Effector memory CD4-positive, alpha-beta T cell (primary cell): ENCODE measurements around the gene PILRB.
"Not testable (repeated sequence)": the region's sequence is repeated elsewhere in the genome, so short reads cannot be mapped to it uniquely, and the experiment has no call there.

Experiments used
- DNase-seq, 3 donors: peaks; one replicate each; pipeline ENCODE4 v3.0.0-alpha.2; 2020
- H3K27ac ChIP-seq: 2 replicates; pipeline ENCODE4 v1.7.0; 2013; ENCODE audit warnings: mild to moderate bottlenecking, low read length, moderate library complexity; ENCODE audit not compliant: insufficient read depth, poor library complexity, severe bottlenecking
- H3K27me3 ChIP-seq: replicated peaks from 2 replicates; pipeline ENCODE4 v1.7.0; 2013; ENCODE audit warnings: mild to moderate bottlenecking, low read length; ENCODE audit not compliant: insufficient read depth, control insufficient read depth, poor library complexity, severe bottlenecking
- H3K36me3 ChIP-seq: 2 replicates; pipeline ENCODE4 v1.7.0; 2013; ENCODE audit warnings: mild to moderate bottlenecking, low read length, moderate library complexity; ENCODE audit not compliant: control insufficient read depth, insufficient read depth
- H3K4me1 ChIP-seq: 2 replicates; pipeline ENCODE4 v1.7.0; 2013; ENCODE audit warnings: low read length, mild to moderate bottlenecking; ENCODE audit not compliant: control insufficient read depth, insufficient read depth, poor library complexity, severe bottlenecking
- H3K4me3 ChIP-seq: 2 replicates; pipeline ENCODE4 v1.7.0; 2013; ENCODE audit warnings: low read length, low read depth, mild to moderate bottlenecking; ENCODE audit not compliant: insufficient read depth, poor library complexity, severe bottlenecking
- H3K9me3 ChIP-seq: 2 replicates; pipeline ENCODE4 v1.7.0; 2013; ENCODE audit warnings: mild to moderate bottlenecking, low read length, moderate library complexity; ENCODE audit not compliant: control insufficient read depth

PILRB gene

DNA sequence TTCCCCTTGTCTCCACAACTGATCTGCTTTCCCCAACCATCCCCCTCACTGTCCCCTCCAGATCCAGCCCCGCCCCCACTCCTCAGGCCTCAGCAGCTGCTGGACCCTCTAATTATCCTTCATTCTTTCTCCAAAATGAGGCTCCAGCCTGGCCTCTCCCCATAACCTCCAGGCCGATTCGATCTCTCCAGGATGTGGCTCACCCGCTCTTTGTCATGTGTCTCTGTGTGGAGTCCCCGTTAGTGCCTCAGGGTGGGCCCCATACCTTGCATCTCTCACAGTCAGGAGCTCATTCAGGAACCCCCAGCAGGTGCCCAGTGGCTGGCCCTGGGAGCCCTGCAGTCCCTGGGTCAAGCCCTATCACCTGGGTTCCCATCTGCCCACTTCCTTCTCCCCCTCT is 16.7 kb downstream of the PILRB start:
- no peaks in the 10 kb centered on the region for H3K4me1 ChIP-seq
- H3K36me3 ChIP-seq, result no peaks in the 10 kb centered on the region
- no peak for DNase-seq
- no peaks in the 10 kb centered on the region for H3K9me3 ChIP-seq
- H3K4me3 ChIP-seq, result no peak overlapping the region
- no peak overlapping the region for H3K27ac ChIP-seq
- no peaks in the 10 kb centered on the region for H3K27me3 ChIP-seq

- Histone ChIP-seq H3K4me3 (no peak overlapping the region), H3K4me1 (no peaks in the 10 kb centered on the region), H3K36me3 (no peaks in the 10 kb centered on the region), H3K27ac (no peak overlapping the region), H3K9me3 (no peaks in the 10 kb centered on the region), H3K27me3 (no peaks in the 10 kb centered on the region)
- no peak for DNase-seq
These were observed 18.1 kb downstream of the PILRB start for GRCh38 chr7:100376066-100376465.

GRCh38 chr7:100378114-100378755 is 20.3 kb downstream of the PILRB start:
- no peak overlapping the region for H3K4me3 ChIP-seq
- H3K27me3 ChIP-seq, result no peaks in the 10 kb centered on the region
- no peaks in the 10 kb centered on the region for H3K4me1 ChIP-seq
- no peak overlapping the region for H3K27ac ChIP-seq
- DNase-seq, result no peak
- no peaks in the 10 kb centered on the region for H3K36me3 ChIP-seq
- H3K9me3 ChIP-seq, result no peaks in the 10 kb centered on the region

GRCh38 chr7:100380196-100380595 is 22.3 kb downstream of the PILRB start:
- Histone ChIP-seq H3K27ac (no peak overlapping the region), H3K9me3 (no peaks in the 10 kb centered on the region), H3K36me3 (no peaks in the 10 kb centered on the region), H3K4me3 (no peak overlapping the region), H3K27me3 (no peaks in the 10 kb centered on the region), H3K4me1 (no peaks in the 10 kb centered on the region)
- no peak for DNase-seq

- not testable (repeated sequence) for H3K4me1 ChIP-seq, H3K27me3 ChIP-seq, H3K36me3 ChIP-seq, H3K9me3 ChIP-seq, H3K4me3 ChIP-seq, DNase-seq, H3K27ac ChIP-seq
These were observed 23.8 kb downstream of the PILRB start for GRCh38 chr7:100381531-100382233.

- not testable (repeated sequence) for H3K4me3 ChIP-seq, H3K36me3 ChIP-seq, H3K27me3 ChIP-seq, H3K27ac ChIP-seq, DNase-seq, H3K4me1 ChIP-seq, H3K9me3 ChIP-seq
These were observed 24.4 kb downstream of the PILRB start for GRCh38 chr7:100382234-100382853.

- Histone ChIP-seq H3K27ac (no peak overlapping the region), H3K4me3 (no peak overlapping the region), H3K36me3 (no peaks in the 10 kb centered on the region), H3K27me3 (no peaks in the 10 kb centered on the region), H3K9me3 (no peaks in the 10 kb centered on the region), H3K4me1 (no peaks in the 10 kb centered on the region)
- no peak for DNase-seq
These were observed 26.8 kb downstream of the PILRB start for GRCh38 chr7:100384628-100385294.

DNA sequence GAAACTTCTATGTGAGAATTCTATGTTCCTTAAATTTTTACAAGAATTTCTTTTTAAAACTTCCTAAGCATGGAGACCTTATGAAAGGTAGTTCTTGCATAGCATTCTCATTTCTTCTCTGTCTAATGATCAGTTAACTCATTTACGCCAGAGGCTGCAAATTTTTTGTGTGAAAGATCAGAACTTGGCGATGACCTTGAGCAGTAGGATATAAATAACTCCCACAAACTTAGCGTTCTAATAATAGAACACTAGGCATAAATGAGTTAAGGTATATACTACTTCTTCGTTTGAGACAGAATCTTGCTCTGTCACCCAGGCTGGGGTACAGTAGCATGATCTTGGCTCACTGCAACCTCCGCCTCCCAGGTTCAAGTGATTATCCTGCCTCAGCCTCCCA is 29.0 kb downstream of the PILRB start:
- no peaks in the 10 kb centered on the region for H3K9me3 ChIP-seq
- no peaks in the 10 kb centered on the region for H3K36me3 ChIP-seq
- no peaks in the 10 kb centered on the region for H3K4me1 ChIP-seq
- no peak overlapping the region for H3K27ac ChIP-seq
- H3K4me3 ChIP-seq, result no peak overlapping the region
- no peak for DNase-seq
- H3K27me3 ChIP-seq, result no peaks in the 10 kb centered on the region

DNA sequence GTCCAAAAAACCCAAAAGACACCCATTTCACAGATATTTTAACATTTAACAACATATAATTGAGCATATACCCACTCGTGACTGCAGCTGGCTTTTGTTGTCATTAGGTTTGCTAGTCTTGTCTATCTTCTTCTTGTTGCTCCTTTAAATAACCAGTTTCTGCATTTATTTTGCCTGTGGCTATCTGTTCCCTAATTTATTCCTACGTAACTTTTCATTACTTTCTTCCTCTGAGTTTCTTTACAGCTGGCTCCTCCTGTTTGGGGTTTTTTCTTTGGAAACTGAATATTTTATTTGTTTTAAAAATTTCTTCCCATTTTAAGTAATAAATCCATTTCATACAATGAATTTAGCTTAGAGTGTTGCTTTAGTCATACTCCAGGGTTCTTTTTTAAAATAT is 29.8 kb downstream of the PILRB start:
- H3K36me3 ChIP-seq, result no peaks in the 10 kb centered on the region
- no peak for DNase-seq
- no peaks in the 10 kb centered on the region for H3K27me3 ChIP-seq
- H3K4me1 ChIP-seq, result no peaks in the 10 kb centered on the region
- H3K27ac ChIP-seq, result no peak overlapping the region
- no peaks in the 10 kb centered on the region for H3K9me3 ChIP-seq
- no peak overlapping the region for H3K4me3 ChIP-seq
